Measurements from ENCODE around the gene NEURL1.

The NEURL1 gene

GRCh38 chr10:103546401-103546800 is 52.9 kb downstream of the NEURL1 start:
- DNase-seq (ENCODE audit: low read depth in 2 of 2), result no peak

GRCh38 chr10:103547391-103547946 is 54.0 kb downstream of the NEURL1 start:
- no peak for DNase-seq (ENCODE audit: low read depth in 2 of 2)

- no peak for DNase-seq (ENCODE audit: low read depth in 2 of 2)
Measured at GRCh38 chr10:103548006-103548405, 54.5 kb downstream of the NEURL1 start.

- DNase-seq (ENCODE audit: low read depth in 2 of 2), result no peak
Measured at GRCh38 chr10:103548581-103549348, 55.3 kb downstream of the NEURL1 start.

- no peak for DNase-seq (ENCODE audit: low read depth in 2 of 2)
Measured at GRCh38 chr10:103549349-103549685, 55.8 kb downstream of the NEURL1 start.

GRCh38 chr10:103550229-103550628 is 56.7 kb downstream of the NEURL1 start:
- no peak for DNase-seq (ENCODE audit: low read depth in 2 of 2)

- DNase-seq (ENCODE audit: low read depth in 2 of 2), result no peak
Measured at GRCh38 chr10:103551619-103552602, 58.4 kb downstream of the NEURL1 start.

GRCh38 chr10:103552856-103553742 is 59.6 kb downstream of the NEURL1 start:
- DNase-seq (ENCODE audit: low read depth in 2 of 2), result no peak

- no peak for DNase-seq (ENCODE audit: low read depth in 2 of 2)
Measured at GRCh38 chr10:103553743-103554487, 60.4 kb downstream of the NEURL1 start.

- DNase-seq (ENCODE audit: low read depth in 2 of 2), result no peak
Measured at GRCh38 chr10:103554488-103555324, 61.2 kb downstream of the NEURL1 start.

- DNase-seq (ENCODE audit: low read depth in 2 of 2), result no peak
Measured at GRCh38 chr10:103555325-103555649, 61.8 kb downstream of the NEURL1 start.

GRCh38 chr10:103555712-103556111 is 62.2 kb downstream of the NEURL1 start:
- DNase-seq (ENCODE audit: low read depth in 2 of 2), result no peak

GRCh38 chr10:103556383-103557007 is 63.0 kb downstream of the NEURL1 start:
- no peak for DNase-seq (ENCODE audit: low read depth in 2 of 2)

GRCh38 chr10:103557455-103557854 is 64.0 kb downstream of the NEURL1 start:
- no peak for DNase-seq (ENCODE audit: low read depth in 2 of 2)

- DNase-seq (ENCODE audit: low read depth in 2 of 2), result no peak
Measured at GRCh38 chr10:103558911-103559310, 65.4 kb downstream of the NEURL1 start.

- DNase-seq (ENCODE audit: low read depth in 2 of 2), result no peak
Measured at GRCh38 chr10:103559776-103560175, 66.3 kb downstream of the NEURL1 start.

GRCh38 chr10:103560886-103561285 is 67.4 kb downstream of the NEURL1 start:
- no peak for DNase-seq (ENCODE audit: low read depth in 2 of 2)

GRCh38 chr10:103562383-103562782 is 68.9 kb downstream of the NEURL1 start:
- DNase-seq (ENCODE audit: low read depth in 2 of 2), result no peak

All from stimulated activated CD8-positive, alpha-beta memory T cell treated with anti-CD3 and anti-CD28 coated beads, Interleukin-7, amount 100 ng/mL, for 1 hour (primary cell).